ENCODE results near the gene PIP4P1. TPM values are rescaled to one million over a fixed set of nuclear protein-coding genes. Genes with fewer than 3 reads are reported as not detected.

Gene PIP4P1
- total and polyA plus RNA-seq, 2 experiments from 2014 or later = 20.9 to 26.4 TPM

DNA sequence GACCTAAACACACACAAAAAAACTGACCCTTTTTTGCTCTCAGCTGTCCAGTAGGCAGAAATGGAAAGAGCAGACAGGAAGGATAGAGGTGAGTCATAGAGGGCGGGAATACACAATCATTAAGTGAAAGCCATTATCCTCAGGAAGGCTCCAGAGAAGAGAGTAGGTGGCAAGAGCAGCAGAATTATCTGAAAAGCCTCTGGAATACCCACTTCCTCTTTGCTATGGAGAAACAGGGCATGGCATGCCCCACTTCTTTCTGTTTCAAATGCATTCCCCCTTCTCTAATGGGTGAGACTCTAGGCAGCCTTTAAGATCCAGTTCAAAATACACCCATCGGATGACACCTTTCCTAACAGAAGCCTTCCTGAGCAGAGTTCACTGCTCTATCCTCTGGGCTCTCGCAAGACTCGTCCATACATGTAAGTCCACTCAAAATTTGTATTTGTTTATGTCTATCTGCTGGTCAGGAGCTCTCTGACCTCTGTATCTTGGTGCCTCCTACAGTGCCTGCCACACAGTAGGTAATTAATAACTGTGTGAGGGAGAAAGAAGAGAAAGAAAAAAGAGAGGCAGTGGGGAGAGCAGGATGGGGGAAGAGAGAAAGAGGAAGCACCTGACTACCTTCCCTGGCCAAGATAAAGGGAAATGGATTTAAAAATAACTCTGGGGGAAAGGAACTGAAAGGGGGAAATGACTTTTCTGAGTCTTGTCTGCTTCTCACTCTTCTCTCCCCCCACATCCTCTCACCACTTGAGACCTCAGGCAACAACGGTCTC, 33.8 kb downstream of the PIP4P1 start (continued):
- TF ChIP-seq, protein P1, sequence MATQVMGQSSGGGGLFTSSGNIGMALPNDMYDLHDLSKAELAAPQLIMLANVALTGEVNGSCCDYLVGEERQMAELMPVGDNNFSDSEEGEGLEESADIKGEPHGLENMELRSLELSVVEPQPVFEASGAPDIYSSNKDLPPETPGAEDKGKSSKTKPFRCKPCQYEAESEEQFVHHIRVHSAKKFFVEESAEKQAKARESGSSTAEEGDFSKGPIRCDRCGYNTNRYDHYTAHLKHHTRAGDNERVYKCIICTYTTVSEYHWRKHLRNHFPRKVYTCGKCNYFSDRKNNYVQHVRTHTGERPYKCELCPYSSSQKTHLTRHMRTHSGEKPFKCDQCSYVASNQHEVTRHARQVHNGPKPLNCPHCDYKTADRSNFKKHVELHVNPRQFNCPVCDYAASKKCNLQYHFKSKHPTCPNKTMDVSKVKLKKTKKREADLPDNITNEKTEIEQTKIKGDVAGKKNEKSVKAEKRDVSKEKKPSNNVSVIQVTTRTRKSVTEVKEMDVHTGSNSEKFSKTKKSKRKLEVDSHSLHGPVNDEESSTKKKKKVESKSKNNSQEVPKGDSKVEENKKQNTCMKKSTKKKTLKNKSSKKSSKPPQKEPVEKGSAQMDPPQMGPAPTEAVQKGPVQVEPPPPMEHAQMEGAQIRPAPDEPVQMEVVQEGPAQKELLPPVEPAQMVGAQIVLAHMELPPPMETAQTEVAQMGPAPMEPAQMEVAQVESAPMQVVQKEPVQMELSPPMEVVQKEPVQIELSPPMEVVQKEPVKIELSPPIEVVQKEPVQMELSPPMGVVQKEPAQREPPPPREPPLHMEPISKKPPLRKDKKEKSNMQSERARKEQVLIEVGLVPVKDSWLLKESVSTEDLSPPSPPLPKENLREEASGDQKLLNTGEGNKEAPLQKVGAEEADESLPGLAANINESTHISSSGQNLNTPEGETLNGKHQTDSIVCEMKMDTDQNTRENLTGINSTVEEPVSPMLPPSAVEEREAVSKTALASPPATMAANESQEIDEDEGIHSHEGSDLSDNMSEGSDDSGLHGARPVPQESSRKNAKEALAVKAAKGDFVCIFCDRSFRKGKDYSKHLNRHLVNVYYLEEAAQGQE (IDR thresholded peaks at IDR 0.05; ENCODE audit: unreplicated experiment) = no peak
- TF ChIP-seq, protein P2, sequence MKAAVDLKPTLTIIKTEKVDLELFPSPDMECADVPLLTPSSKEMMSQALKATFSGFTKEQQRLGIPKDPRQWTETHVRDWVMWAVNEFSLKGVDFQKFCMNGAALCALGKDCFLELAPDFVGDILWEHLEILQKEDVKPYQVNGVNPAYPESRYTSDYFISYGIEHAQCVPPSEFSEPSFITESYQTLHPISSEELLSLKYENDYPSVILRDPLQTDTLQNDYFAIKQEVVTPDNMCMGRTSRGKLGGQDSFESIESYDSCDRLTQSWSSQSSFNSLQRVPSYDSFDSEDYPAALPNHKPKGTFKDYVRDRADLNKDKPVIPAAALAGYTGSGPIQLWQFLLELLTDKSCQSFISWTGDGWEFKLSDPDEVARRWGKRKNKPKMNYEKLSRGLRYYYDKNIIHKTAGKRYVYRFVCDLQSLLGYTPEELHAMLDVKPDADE (IDR thresholded peaks at IDR 0.05) = no peak

DNA sequence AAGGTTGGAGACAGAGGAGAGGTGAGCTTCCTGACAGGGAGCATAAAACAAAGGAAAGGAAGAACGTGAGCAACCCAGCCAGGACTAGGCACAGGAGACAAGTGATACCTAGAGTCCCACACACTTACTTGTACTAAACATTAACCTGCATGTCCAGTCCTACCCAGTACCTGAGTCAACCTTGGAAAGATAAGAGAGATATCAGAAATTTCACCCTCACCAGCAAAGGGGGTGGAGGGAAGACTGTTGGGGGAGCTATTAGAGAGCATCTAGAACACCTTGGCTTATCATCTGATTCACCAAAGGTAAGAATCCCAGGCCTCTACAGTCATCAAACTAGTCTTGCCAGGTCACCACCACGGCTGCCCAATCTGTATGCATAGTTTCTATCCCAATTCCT, 36.4 kb downstream of the PIP4P1 start:
- H3K36me3 Mint-ChIP-seq (ENCODE audit: low read depth) = no peaks in the 10 kb centered on the region
- no peak overlapping the region for H3K4me3 Mint-ChIP-seq
- H3F3A ChIP-seq (replicated peaks; ENCODE audit: low read depth) = 0 out of 2 replicates have a peak, but pooled peaks cover 9% of the 10 kb centered on the region
- H3K9me2 ChIP-seq (ENCODE audit: insufficient read depth) = peaks cover 6% of the 10 kb centered on the region; the same call in 1 of the 2 replicates
- no peaks in the 10 kb centered on the region for H4K20me1 ChIP-seq (replicated peaks; ENCODE audit: insufficient read depth)
- no peak overlapping the region for H3K4me2 ChIP-seq
- H3K27ac Mint-ChIP-seq = no peak overlapping the region
- DNase-seq (ENCODE audit: low spot score) = no peak
- TF ChIP-seq POLR2AphosphoS5 (IDR thresholded peaks at IDR 0.05; ENCODE audit: low read depth) (no peak), ZNF114 (CRISPR knock-in tag; IDR thresholded peaks at IDR 0.05) (no peak), EZH2 (IDR thresholded peaks at IDR 0.05; ENCODE audit: low read depth, unreplicated experiment) (no peak)
- TF ChIP-seq, protein P3, sequence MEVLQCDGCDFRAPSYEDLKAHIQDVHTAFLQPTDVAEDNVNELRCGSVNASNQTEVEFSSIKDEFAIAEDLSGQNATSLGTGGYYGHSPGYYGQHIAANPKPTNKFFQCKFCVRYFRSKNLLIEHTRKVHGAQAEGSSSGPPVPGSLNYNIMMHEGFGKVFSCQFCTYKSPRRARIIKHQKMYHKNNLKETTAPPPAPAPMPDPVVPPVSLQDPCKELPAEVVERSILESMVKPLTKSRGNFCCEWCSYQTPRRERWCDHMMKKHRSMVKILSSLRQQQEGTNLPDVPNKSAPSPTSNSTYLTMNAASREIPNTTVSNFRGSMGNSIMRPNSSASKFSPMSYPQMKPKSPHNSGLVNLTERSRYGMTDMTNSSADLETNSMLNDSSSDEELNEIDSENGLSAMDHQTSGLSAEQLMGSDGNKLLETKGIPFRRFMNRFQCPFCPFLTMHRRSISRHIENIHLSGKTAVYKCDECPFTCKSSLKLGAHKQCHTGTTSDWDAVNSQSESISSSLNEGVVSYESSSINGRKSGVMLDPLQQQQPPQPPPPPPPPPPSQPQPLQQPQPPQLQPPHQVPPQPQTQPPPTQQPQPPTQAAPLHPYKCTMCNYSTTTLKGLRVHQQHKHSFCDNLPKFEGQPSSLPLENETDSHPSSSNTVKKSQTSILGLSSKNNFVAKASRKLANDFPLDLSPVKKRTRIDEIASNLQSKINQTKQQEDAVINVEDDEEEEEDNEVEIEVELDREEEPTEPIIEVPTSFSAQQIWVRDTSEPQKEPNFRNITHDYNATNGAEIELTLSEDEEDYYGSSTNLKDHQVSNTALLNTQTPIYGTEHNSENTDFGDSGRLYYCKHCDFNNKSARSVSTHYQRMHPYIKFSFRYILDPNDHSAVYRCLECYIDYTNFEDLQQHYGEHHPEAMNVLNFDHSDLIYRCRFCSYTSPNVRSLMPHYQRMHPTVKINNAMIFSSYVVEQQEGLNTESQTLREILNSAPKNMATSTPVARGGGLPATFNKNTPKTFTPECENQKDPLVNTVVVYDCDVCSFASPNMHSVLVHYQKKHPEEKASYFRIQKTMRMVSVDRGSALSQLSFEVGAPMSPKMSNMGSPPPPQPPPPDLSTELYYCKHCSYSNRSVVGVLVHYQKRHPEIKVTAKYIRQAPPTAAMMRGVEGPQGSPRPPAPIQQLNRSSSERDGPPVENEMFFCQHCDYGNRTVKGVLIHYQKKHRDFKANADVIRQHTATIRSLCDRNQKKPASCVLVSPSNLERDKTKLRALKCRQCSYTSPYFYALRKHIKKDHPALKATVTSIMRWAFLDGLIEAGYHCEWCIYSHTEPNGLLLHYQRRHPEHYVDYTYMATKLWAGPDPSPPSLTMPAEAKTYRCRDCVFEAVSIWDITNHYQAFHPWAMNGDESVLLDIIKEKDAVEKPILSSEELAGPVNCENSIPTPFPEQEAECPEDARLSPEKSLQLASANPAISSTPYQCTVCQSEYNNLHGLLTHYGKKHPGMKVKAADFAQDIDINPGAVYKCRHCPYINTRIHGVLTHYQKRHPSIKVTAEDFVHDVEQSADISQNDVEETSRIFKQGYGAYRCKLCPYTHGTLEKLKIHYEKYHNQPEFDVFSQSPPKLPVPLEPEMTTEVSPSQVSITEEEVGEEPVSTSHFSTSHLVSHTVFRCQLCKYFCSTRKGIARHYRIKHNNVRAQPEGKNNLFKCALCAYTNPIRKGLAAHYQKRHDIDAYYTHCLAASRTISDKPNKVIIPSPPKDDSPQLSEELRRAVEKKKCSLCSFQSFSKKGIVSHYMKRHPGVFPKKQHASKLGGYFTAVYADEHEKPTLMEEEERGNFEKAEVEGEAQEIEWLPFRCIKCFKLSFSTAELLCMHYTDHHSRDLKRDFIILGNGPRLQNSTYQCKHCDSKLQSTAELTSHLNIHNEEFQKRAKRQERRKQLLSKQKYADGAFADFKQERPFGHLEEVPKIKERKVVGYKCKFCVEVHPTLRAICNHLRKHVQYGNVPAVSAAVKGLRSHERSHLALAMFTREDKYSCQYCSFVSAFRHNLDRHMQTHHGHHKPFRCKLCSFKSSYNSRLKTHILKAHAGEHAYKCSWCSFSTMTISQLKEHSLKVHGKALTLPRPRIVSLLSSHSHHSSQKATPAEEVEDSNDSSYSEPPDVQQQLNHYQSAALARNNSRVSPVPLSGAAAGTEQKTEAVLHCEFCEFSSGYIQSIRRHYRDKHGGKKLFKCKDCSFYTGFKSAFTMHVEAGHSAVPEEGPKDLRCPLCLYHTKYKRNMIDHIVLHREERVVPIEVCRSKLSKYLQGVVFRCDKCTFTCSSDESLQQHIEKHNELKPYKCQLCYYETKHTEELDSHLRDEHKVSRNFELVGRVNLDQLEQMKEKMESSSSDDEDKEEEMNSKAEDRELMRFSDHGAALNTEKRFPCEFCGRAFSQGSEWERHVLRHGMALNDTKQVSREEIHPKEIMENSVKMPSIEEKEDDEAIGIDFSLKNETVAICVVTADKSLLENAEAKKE (CRISPR knock-in tag; IDR thresholded peaks at IDR 0.05) = no peak
- TF ChIP-seq, protein P1 (IDR thresholded peaks at IDR 0.05; ENCODE audit: unreplicated experiment) = no peak
- H3K27me3 ChIP-seq (ENCODE audit: insufficient read depth) = no peaks in the 10 kb centered on the region
- H3K9me3 Mint-ChIP-seq = no peaks in the 10 kb centered on the region
- no peak overlapping the region for H3K4me3 ChIP-seq
- no peak for ATAC-seq
- H3K27me3 Mint-ChIP-seq (ENCODE audit: insufficient read depth, low read depth, poor library complexity) = peaks cover 9% of the 10 kb centered on the region
- H3K27ac ChIP-seq (ENCODE audit: low read depth) = no peak overlapping the region
- no peaks in the 10 kb centered on the region for H3K79me2 ChIP-seq (replicated peaks; ENCODE audit: insufficient read depth)
- H3K4me1 ChIP-seq (ENCODE audit: insufficient read depth) = peaks cover 23% of the 10 kb centered on the region
- peaks cover 26% of the 10 kb centered on the region for H3K4me1 Mint-ChIP-seq
- H3K36me3 ChIP-seq (ENCODE audit: insufficient read depth) = no peaks in the 10 kb centered on the region
- no peak overlapping the region for H2AFZ ChIP-seq

All from GM23338 (cell line).